ENCODE results near the gene C2orf80.

C2orf80 gene

DNA sequence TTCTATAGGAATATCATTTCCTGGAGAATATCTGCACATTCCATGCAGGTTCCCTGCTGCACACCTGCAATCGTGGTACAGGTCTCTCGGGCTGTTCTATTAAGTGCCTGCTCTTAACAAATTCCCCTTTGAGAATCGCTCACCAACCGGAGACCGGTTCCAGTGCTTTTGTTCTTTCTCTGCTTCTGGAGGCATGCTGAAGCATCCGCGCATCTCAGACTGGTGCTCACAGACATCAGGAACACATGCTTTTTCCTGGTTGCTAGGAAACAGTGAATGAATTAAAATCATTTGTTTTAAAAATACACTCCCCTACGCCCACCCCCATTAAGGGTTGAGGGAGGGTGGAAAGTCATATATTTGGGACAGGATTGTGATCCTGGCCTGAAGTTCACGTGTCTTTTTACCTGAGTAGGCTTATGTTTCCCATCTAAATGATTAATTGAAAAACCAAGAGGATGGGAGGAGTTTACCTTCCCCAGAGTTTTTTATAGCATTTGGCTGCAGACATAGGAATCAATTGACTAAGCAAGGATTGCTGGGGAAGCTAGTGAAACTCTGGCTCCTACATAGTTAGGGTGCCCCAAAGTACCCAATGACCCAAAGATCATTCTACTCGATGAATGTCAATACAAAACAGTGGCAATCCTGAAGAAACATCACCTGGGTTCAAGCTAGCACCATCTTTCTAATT lies at the start of gene C2orf80:
TSS of gene C2orf80 (minus strand) at position 221 of the 694 bp plus-strand sequence. CDS start 3,044 bp downstream, outside the sequence.
- no peak for DNase-seq (ENCODE audit: low read depth, low spot score)
- in situ Hi-C loops (cut with HindIII; ENCODE audit: low sequenced_read_pairs), result no loop called here
- TF ChIP-seq CTCF (IDR thresholded peaks at IDR 0.05; ENCODE audit: low read depth, low read length), result no peak
- no peak within 1 kb of the TSS for H3K4me3 ChIP-seq (ENCODE audit: low read depth, low read length)

DNA sequence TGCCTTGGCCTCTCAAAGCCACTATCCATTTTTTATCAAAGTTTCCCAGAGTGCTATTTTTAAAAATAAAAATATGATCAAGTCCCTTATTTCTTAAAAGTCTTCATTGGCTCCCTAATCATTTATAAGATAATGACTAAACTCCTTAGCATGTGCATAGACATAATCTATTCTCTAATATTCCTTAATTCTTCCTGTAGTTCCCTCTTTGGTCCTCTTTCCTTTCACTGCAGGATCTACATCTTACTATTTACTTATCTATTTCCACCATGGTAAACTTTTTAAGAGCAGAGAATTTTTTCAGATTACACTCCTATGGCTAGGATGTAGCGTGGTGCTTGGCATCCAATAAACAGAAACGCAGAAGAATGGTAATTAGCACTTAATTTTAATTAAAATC lies 46.0 kb upstream of the C2orf80 start:
- H3K4me3 ChIP-seq (ENCODE audit: low read depth, low read length), result no peak overlapping the region
- TF ChIP-seq CTCF (IDR thresholded peaks at IDR 0.05; ENCODE audit: low read depth, low read length), result no peak
- no peak for DNase-seq (ENCODE audit: low read depth, low spot score)
- in situ Hi-C loops (cut with HindIII; ENCODE audit: low sequenced_read_pairs), result no loop called here

- H3K4me3 ChIP-seq (ENCODE audit: low read depth, low read length), result no peak overlapping the region
- no peak for TF ChIP-seq CTCF (IDR thresholded peaks at IDR 0.05; ENCODE audit: low read depth, low read length)
- no peak for DNase-seq (ENCODE audit: low read depth, low spot score)
- in situ Hi-C loops (cut with HindIII; ENCODE audit: low sequenced_read_pairs), result no loop called here
These were observed 45.0 kb upstream of the C2orf80 start for GRCh38 chr2:208234786-208235185.

DNA sequence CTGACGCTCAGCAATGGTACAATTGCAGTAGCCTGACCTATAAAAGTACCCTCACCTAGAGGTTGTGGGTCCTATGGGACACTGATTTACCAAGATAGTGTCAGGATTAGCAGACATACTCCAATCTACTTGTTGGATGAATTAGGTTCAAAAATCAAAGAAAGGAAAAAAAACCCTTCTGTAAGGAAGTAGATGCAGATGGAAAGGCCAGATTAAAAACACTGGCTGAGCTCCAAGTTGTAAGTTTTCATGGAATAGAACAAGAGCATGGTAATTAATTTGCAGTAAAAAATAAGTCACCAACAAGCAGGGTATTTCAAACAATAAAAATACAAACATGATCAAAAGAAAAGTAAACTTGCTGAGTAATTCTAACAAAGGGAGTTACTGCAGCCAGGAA lies 38.6 kb upstream of the C2orf80 start:
- no peak for DNase-seq (ENCODE audit: low read depth, low spot score)
- in situ Hi-C loops (cut with HindIII; ENCODE audit: low sequenced_read_pairs), result no loop called here
- TF ChIP-seq CTCF (IDR thresholded peaks at IDR 0.05; ENCODE audit: low read depth, low read length), result no peak
- H3K4me3 ChIP-seq (ENCODE audit: low read depth, low read length), result no peak overlapping the region

DNA sequence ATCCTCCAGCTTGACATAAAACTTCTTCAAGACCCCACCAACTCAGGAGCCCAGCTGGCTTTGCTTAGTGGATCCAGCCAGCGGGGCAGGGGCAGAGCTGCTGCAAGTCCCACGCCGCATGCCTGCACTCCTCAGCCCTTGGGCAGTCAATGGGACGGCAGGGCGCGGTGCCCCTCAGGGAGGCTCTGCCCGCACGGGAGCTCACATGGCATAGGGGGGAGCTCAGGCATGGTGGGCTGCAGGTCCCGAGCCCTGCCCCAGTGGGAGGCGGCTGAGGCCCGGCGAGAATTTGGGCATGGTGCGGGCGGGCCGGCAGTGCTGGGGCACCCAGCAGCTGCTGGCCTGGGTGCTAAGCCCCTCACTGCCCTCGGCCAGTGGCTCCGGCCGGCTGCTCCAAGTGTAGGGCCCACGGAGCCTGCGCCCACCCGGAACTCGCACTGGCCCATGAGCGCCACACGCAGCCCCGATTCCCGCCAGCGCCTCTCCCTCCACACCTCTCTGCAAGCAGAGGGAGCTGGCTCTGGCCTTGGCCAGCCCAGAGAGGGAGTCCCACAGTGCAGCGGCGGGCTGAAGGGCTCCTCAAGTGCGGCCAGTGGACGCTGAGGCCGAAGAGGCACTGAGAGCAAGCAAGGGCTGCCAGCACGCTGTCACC lies 37.9 kb upstream of the C2orf80 start:
- no peak for TF ChIP-seq CTCF (IDR thresholded peaks at IDR 0.05; ENCODE audit: low read depth, low read length)
- H3K4me3 ChIP-seq (ENCODE audit: low read depth, low read length), result no peak overlapping the region
- no peak for DNase-seq (ENCODE audit: low read depth, low spot score)
- in situ Hi-C loops (cut with HindIII; ENCODE audit: low sequenced_read_pairs), result no loop called here

GRCh38 chr2:208224802-208225201 lies 35.0 kb upstream of the C2orf80 start:
- no peak for DNase-seq (ENCODE audit: low read depth, low spot score)
- no peak for TF ChIP-seq CTCF (IDR thresholded peaks at IDR 0.05; ENCODE audit: low read depth, low read length)
- no peak overlapping the region for H3K4me3 ChIP-seq (ENCODE audit: low read depth, low read length)
- in situ Hi-C loops (cut with HindIII; ENCODE audit: low sequenced_read_pairs), result no loop called here
